Colonic mucosa (tissue), 4 donors: ENCODE measurements around the gene CADM2. TPM values are rescaled to one million over a fixed set of nuclear protein-coding genes. Genes with fewer than 3 reads are reported as not detected.

Source experiments
- DNase-seq: peaks from one replicate; pipeline ENCODE4 v3.0.0-alpha.2; 2020
- H3K27ac ChIP-seq: fragments of 200-600 bp; one replicate; pipeline ENCODE4 v1.8.0; 2021
- H3K27me3 ChIP-seq: fragments of 200-600 bp; one replicate; pipeline ENCODE4 v1.8.0; 2021
- H3K36me3 ChIP-seq: fragments of 200-600 bp; one replicate; pipeline ENCODE4 v1.8.0; 2021
- H3K4me1 ChIP-seq: fragments of 200-600 bp; one replicate; pipeline ENCODE4 v1.8.0; 2021; ENCODE audit warnings: mild to moderate bottlenecking
- H3K4me3 ChIP-seq: fragments of 200-600 bp; one replicate; pipeline ENCODE4 v1.8.0; 2021
- H3K9ac ChIP-seq, 2 donors: one replicate each; pipeline ENCODE4 v1.7.0; 2013; ENCODE audit warnings: control low read depth in 2 of 2, low read depth in 2 of 2, low read length in 2 of 2
- H3K9me3 ChIP-seq: fragments of 200-600 bp; one replicate; pipeline ENCODE4 v1.8.0; 2021
- CTCF ChIP-seq: fragments of 200-600 bp; IDR thresholded peaks from one replicate; pipeline ENCODE4 v1.8.0; 2022; ENCODE audit warnings: antibody characterized with exemption, mild to moderate bottlenecking
- intact Hi-C: fragments of 100-400 bp; cut with DNase I; formaldehyde crosslinking; loops from one replicate; pipeline ENCODE4 v1.14.1; 2022
- total RNA-seq, 2 donors: library from RNA; stranded (reverse); fragmentation: NEBNext Ultra II Directional in 1 of 2; extraction: Animal tissue kit (Norgen Biotek cat#: 25700) in 1 of 2; gene quantifications; one replicate each; pipeline ENCODE4 v1.2.1, GENCODE V29; 2021
- donor health status: healthy.
- donor health status: DM: no; HTN: no; CAD: no.
- donor health status: DM: no; HTN: no; CAD: no.

Gene CADM2
- total RNA-seq, 2 donors from 2014 or later: 1.2 to 2.8 TPM

- no peaks in the 10 kb centered on the region for H3K27me3 ChIP-seq
- intact Hi-C loops: no loop called here
- H3K9me3 ChIP-seq: no peaks in the 10 kb centered on the region
- H3K9ac ChIP-seq: no peak overlapping the region
- DNase-seq: no peak
- no peaks in the 10 kb centered on the region for H3K36me3 ChIP-seq
- TF ChIP-seq CTCF: no peak
- H3K4me1 ChIP-seq: no peaks in the 10 kb centered on the region
- H3K27ac ChIP-seq: no peak overlapping the region
- H3K4me3 ChIP-seq: no peak overlapping the region
These were observed 27.0 kb downstream of the CADM2 start for GRCh38 chr3:84985795-84986194.

GRCh38 chr3:84987706-84988504 lies 29.1 kb downstream of the CADM2 start:
- H3K9me3 ChIP-seq: no peaks in the 10 kb centered on the region
- no peak for DNase-seq
- no peaks in the 10 kb centered on the region for H3K36me3 ChIP-seq
- H3K4me1 ChIP-seq: no peaks in the 10 kb centered on the region
- no peak overlapping the region for H3K27ac ChIP-seq
- intact Hi-C loops: no loop called here
- H3K4me3 ChIP-seq: no peak overlapping the region
- TF ChIP-seq CTCF: no peak
- H3K9ac ChIP-seq: no peak overlapping the region
- H3K27me3 ChIP-seq: no peaks in the 10 kb centered on the region

GRCh38 chr3:84989102-84989501 lies 30.3 kb downstream of the CADM2 start:
- TF ChIP-seq CTCF: no peak
- H3K9me3 ChIP-seq: no peaks in the 10 kb centered on the region
- H3K9ac ChIP-seq: no peak overlapping the region
- no peaks in the 10 kb centered on the region for H3K4me1 ChIP-seq
- intact Hi-C loops: no loop called here
- H3K27ac ChIP-seq: no peak overlapping the region
- no peaks in the 10 kb centered on the region for H3K36me3 ChIP-seq
- DNase-seq: no peak
- no peak overlapping the region for H3K4me3 ChIP-seq
- H3K27me3 ChIP-seq: no peaks in the 10 kb centered on the region

GRCh38 chr3:84991422-84991900 lies 32.7 kb downstream of the CADM2 start:
- intact Hi-C loops: no loop called here
- no peaks in the 10 kb centered on the region for H3K27me3 ChIP-seq
- H3K27ac ChIP-seq: no peak overlapping the region
- H3K36me3 ChIP-seq: no peaks in the 10 kb centered on the region
- H3K4me1 ChIP-seq: no peaks in the 10 kb centered on the region
- no peak for DNase-seq
- no peak for TF ChIP-seq CTCF
- H3K9me3 ChIP-seq: no peaks in the 10 kb centered on the region
- no peak overlapping the region for H3K4me3 ChIP-seq
- H3K9ac ChIP-seq: no peak overlapping the region

GRCh38 chr3:84993956-84994355 lies 35.2 kb downstream of the CADM2 start:
- no peak for TF ChIP-seq CTCF
- no peaks in the 10 kb centered on the region for H3K36me3 ChIP-seq
- H3K27ac ChIP-seq: no peak overlapping the region
- intact Hi-C loops: no loop called here
- H3K9me3 ChIP-seq: no peaks in the 10 kb centered on the region
- no peak for DNase-seq
- H3K9ac ChIP-seq: no peak overlapping the region
- H3K4me3 ChIP-seq: no peak overlapping the region
- no peaks in the 10 kb centered on the region for H3K27me3 ChIP-seq
- H3K4me1 ChIP-seq: no peaks in the 10 kb centered on the region
